Fibroblast of the conjunctiva (primary cell): ENCODE measurements around the gene TRIM14.
"Not testable (repeated sequence)": the region's sequence is repeated elsewhere in the genome, so short reads cannot be mapped to it uniquely, and the experiment has no call there.

Source experiments
- DNase-seq: peaks from one replicate; pipeline ENCODE4 v3.0.0-alpha.2; 2010; ENCODE audit warnings: low read depth

The TRIM14 gene

GRCh38 chr9:98108531-98109031 lies 10.4 kb downstream of the TRIM14 start:
- no peak for DNase-seq

GRCh38 chr9:98107926-98108325 lies 11.1 kb downstream of the TRIM14 start:
- DNase-seq = no peak

GRCh38 chr9:98105006-98105405 lies 14.0 kb downstream of the TRIM14 start:
- no peak for DNase-seq

GRCh38 chr9:98104445-98104881 lies 14.6 kb downstream of the TRIM14 start:
- DNase-seq = no peak

- no peak for DNase-seq
These were observed 17.2 kb downstream of the TRIM14 start for GRCh38 chr9:98101868-98102273.

- no peak for DNase-seq
These were observed 17.6 kb downstream of the TRIM14 start for GRCh38 chr9:98101416-98101815.

GRCh38 chr9:98100456-98100855 lies 18.6 kb downstream of the TRIM14 start:
- DNase-seq = no peak

GRCh38 chr9:98099898-98100297 lies 19.1 kb downstream of the TRIM14 start:
- no peak for DNase-seq

GRCh38 chr9:98099346-98099745 lies 19.7 kb downstream of the TRIM14 start:
- no peak for DNase-seq

GRCh38 chr9:98097836-98098235 lies 21.2 kb downstream of the TRIM14 start:
- no peak for DNase-seq

GRCh38 chr9:98096091-98096490 lies 22.9 kb downstream of the TRIM14 start:
- no peak for DNase-seq

- no peak for DNase-seq
These were observed 23.6 kb downstream of the TRIM14 start for GRCh38 chr9:98095401-98095800.

GRCh38 chr9:98094851-98095250 lies 24.2 kb downstream of the TRIM14 start:
- no peak for DNase-seq

- no peak for DNase-seq
These were observed 24.7 kb downstream of the TRIM14 start for GRCh38 chr9:98094316-98094715.

- DNase-seq = no peak
These were observed 26.4 kb downstream of the TRIM14 start for GRCh38 chr9:98092613-98092931.

GRCh38 chr9:98091735-98092612 lies 27.0 kb downstream of the TRIM14 start:
- no peak for DNase-seq

- DNase-seq = not testable (repeated sequence)
These were observed 28.3 kb downstream of the TRIM14 start for GRCh38 chr9:98090674-98091073.

- DNase-seq = peak; percentile 17
These were observed 31.3 kb downstream of the TRIM14 start for GRCh38 chr9:98087420-98088354.

- DNase-seq = no peak
These were observed 32.6 kb downstream of the TRIM14 start for GRCh38 chr9:98086461-98086860.

- no peak for DNase-seq
These were observed 33.1 kb downstream of the TRIM14 start for GRCh38 chr9:98085944-98086343.

- no peak for DNase-seq
These were observed 34.0 kb downstream of the TRIM14 start for GRCh38 chr9:98085058-98085457.

- DNase-seq = no peak
These were observed 34.6 kb downstream of the TRIM14 start for GRCh38 chr9:98084396-98084795.
